Peyer's patch (tissue), 4 donors: ENCODE results near the gene SORCS3. TPM values are rescaled to one million over a fixed set of nuclear protein-coding genes. Genes with fewer than 3 reads are reported as not detected.

ENCODE experiments used
- DNase-seq, 3 donors: peaks; one replicate each; pipeline ENCODE4 v3.0.0-alpha.2; 2017 to 2019
- H3K27ac ChIP-seq, 4 donors: fragments of 200-600 bp; sonication (generic); one replicate each; pipeline ENCODE4 v1.5.1; 2016 to 2019
- H3K27me3 ChIP-seq, 2 donors: fragments of 200-600 bp; sonication (generic); one replicate each; pipeline ENCODE4 v1.5.1; 2019
- H3K36me3 ChIP-seq, 3 donors: fragments of 200-600 bp; sonication (generic); one replicate each; pipeline ENCODE4 v1.5.1; 2016 to 2019
- H3K4me1 ChIP-seq, 4 donors: fragments of 200-600 bp; sonication (generic); one replicate each; pipeline ENCODE4 v1.5.1; 2016 to 2019
- H3K4me3 ChIP-seq, 4 donors: fragments of 200-600 bp; sonication (generic); 1 replicate in 3 of 4; 2 replicates in 1 of 4; pipeline ENCODE4 v1.5.1; 2016 to 2019; ENCODE audit warnings: mild to moderate bottlenecking in 1 of 4
- H3K9me3 ChIP-seq, 4 donors: fragments of 200-600 bp; sonication (generic); one replicate each; pipeline ENCODE4 v1.5.1; 2016 to 2019; ENCODE audit warnings: mild to moderate bottlenecking in 1 of 4
- POLR2A ChIP-seq, 2 donors: fragments of 450-650 bp; IDR thresholded peaks; one replicate each; pipeline ENCODE4 v1.5.1; 2017; ENCODE audit warnings: antibody characterized with exemption in 2 of 2, mild to moderate bottlenecking in 2 of 2, moderate library complexity in 2 of 2
- total RNA-seq, 4 donors: library from RNA; depleted of rRNA; stranded (reverse); fragments of >200 nt; gene quantifications; one replicate each; pipeline ENCODE4 v1.1.0, GENCODE V29; 2016
- TF ChIP-seq, protein P1 (sequence below), 6 experiments: fragments of 450-650 bp in 4 of 6; fragments of 200-600 bp in 2 of 6; sonication (generic) in 1 of 6; IDR thresholded peaks; one replicate each; pipeline ENCODE4 v1.5.1; 2017 to 2019; ENCODE audit warnings: antibody characterized with exemption in 6 of 6, mild to moderate bottlenecking in 3 of 6, moderate library complexity in 1 of 6

SORCS3 gene
- total RNA-seq, 4 donors from 2014 or later: 0.27 to 0.66 TPM; not detected in 2

- Histone ChIP-seq H3K4me1 (no peaks in the 10 kb centered on the region), H3K27ac (no peak overlapping the region), H3K36me3 (no peaks in the 10 kb centered on the region), H3K27me3 (no peaks in the 10 kb centered on the region), H3K4me3 (no peak overlapping the region), H3K9me3 (no peaks in the 10 kb centered on the region)
- no peak for DNase-seq
- TF ChIP-seq, protein P1, sequence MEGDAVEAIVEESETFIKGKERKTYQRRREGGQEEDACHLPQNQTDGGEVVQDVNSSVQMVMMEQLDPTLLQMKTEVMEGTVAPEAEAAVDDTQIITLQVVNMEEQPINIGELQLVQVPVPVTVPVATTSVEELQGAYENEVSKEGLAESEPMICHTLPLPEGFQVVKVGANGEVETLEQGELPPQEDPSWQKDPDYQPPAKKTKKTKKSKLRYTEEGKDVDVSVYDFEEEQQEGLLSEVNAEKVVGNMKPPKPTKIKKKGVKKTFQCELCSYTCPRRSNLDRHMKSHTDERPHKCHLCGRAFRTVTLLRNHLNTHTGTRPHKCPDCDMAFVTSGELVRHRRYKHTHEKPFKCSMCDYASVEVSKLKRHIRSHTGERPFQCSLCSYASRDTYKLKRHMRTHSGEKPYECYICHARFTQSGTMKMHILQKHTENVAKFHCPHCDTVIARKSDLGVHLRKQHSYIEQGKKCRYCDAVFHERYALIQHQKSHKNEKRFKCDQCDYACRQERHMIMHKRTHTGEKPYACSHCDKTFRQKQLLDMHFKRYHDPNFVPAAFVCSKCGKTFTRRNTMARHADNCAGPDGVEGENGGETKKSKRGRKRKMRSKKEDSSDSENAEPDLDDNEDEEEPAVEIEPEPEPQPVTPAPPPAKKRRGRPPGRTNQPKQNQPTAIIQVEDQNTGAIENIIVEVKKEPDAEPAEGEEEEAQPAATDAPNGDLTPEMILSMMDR (IDR thresholded peaks at IDR 0.05): no peak
- TF ChIP-seq POLR2A (IDR thresholded peaks at IDR 0.05): no peak
These were observed 234.5 kb downstream of the SORCS3 start for GRCh38 chr10:104875561-104875960.

- DNase-seq: no peak
- H3K9me3 ChIP-seq: no peaks in the 10 kb centered on the region
- no peak overlapping the region for H3K27ac ChIP-seq
- H3K4me3 ChIP-seq: no peak overlapping the region
- TF ChIP-seq, protein P1 (IDR thresholded peaks at IDR 0.05): no peak
- TF ChIP-seq POLR2A (IDR thresholded peaks at IDR 0.05): no peak
- no peaks in the 10 kb centered on the region for H3K27me3 ChIP-seq
- no peaks in the 10 kb centered on the region for H3K4me1 ChIP-seq
- no peaks in the 10 kb centered on the region for H3K36me3 ChIP-seq
These were observed 239.7 kb downstream of the SORCS3 start for GRCh38 chr10:104880624-104881398.

- Histone ChIP-seq H3K4me1 (no peaks in the 10 kb centered on the region), H3K27me3 (no peaks in the 10 kb centered on the region), H3K9me3 (no peaks in the 10 kb centered on the region), H3K36me3 (no peaks in the 10 kb centered on the region), H3K4me3 (no peak overlapping the region), H3K27ac (no peak overlapping the region)
- no peak for DNase-seq
- TF ChIP-seq, protein P1 (IDR thresholded peaks at IDR 0.05): no peak
- no peak for TF ChIP-seq POLR2A (IDR thresholded peaks at IDR 0.05)
These were observed 240.7 kb downstream of the SORCS3 start for GRCh38 chr10:104881740-104882139.

DNA sequence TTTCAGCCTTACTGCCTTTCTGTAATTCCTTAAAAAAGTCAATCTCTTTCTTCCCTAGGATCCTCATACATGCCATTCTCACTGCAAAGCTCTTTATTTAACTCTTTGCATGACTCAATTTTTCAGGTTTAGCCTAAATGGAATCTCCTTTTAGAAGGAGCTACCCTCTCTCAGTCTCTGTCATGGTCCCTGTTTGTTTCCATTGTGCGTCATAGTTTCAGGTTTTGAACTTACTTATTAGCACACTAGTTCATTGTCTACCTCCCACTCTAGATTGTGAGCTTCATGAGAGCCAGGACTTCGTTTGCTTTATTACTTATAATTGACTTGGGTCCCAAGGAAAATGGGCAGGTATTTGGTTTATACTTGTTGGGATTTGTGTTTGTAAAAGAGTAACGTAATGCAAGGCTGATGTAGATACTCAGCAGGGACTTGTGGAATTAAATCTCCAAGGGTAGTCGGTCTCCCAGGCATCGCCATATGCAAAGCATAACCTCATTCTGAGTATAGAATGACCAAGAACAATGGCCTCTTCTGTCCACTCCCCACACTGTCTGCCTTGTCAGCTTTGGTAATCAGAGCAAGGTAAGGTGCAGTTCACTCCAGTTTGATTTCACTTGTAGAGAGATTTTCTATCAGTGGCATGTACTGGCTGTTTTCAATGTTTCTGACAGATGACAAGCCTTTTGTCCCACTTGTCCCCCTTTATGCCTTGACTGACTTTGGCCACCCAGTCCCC is 252.0 kb downstream of the SORCS3 start:
- H3K27ac ChIP-seq: no peak overlapping the region
- no peaks in the 10 kb centered on the region for H3K9me3 ChIP-seq
- no peaks in the 10 kb centered on the region for H3K27me3 ChIP-seq
- no peaks in the 10 kb centered on the region for H3K4me1 ChIP-seq
- no peaks in the 10 kb centered on the region for H3K36me3 ChIP-seq
- TF ChIP-seq POLR2A (IDR thresholded peaks at IDR 0.05): no peak
- TF ChIP-seq, protein P1 (IDR thresholded peaks at IDR 0.05): no peak
- H3K4me3 ChIP-seq: no peak overlapping the region
- DNase-seq: no peak

GRCh38 chr10:104893701-104894100 is 252.6 kb downstream of the SORCS3 start:
- Histone ChIP-seq H3K27me3 (no peaks in the 10 kb centered on the region), H3K36me3 (no peaks in the 10 kb centered on the region), H3K27ac (no peak overlapping the region), H3K4me3 (no peak overlapping the region), H3K9me3 (no peaks in the 10 kb centered on the region), H3K4me1 (no peaks in the 10 kb centered on the region)
- DNase-seq: no peak
- TF ChIP-seq POLR2A (IDR thresholded peaks at IDR 0.05): no peak
- TF ChIP-seq, protein P1 (IDR thresholded peaks at IDR 0.05): no peak
